Keratinocyte (primary cell): ENCODE measurements around the gene CCL19.
"Not testable (repeated sequence)": the region's sequence is repeated elsewhere in the genome, so short reads cannot be mapped to it uniquely, and the experiment has no call there.

ENCODE experiments used
- EZH2 ChIP-seq: IDR thresholded peaks from one replicate; pipeline ENCODE4 v1.6.1; 2012; ENCODE audit warnings: inconsistent platforms, mild to moderate bottlenecking, low read length, moderate library complexity
- TF ChIP-seq, protein P1 (sequence below), 3 experiments: IDR thresholded peaks in 1 of 3; conservative IDR thresholded peaks in 1 of 3; optimal IDR thresholded peaks in 1 of 3; 2 replicates in 2 of 3; 3 replicates in 1 of 3; pipeline versions ENCODE3 to v1.5.1; 2011; ENCODE audit warnings: low read length in 3 of 3, mild to moderate bottlenecking in 3 of 3, moderate library complexity in 2 of 3, control low read depth in 1 of 3, inconsistent platforms in 1 of 3; ENCODE audit not compliant: insufficient read depth in 2 of 3; ENCODE audit errors: extremely low read depth in 1 of 3

DNA sequence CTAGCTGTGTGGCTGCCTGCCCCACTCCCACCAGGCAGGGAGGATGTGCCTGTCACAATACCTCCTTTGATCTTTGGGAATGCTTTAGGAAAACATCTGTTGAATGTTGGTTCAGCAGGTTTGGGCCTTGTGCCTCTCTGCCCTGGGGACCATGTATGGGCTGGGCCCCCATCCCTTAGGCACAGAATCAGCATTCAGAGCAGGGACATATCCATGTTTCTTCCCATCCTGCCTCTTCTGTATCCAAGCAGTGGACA, 28.6 kb upstream of the CCL19 start:
- not testable (repeated sequence) for TF ChIP-seq EZH2
- TF ChIP-seq, protein P1, sequence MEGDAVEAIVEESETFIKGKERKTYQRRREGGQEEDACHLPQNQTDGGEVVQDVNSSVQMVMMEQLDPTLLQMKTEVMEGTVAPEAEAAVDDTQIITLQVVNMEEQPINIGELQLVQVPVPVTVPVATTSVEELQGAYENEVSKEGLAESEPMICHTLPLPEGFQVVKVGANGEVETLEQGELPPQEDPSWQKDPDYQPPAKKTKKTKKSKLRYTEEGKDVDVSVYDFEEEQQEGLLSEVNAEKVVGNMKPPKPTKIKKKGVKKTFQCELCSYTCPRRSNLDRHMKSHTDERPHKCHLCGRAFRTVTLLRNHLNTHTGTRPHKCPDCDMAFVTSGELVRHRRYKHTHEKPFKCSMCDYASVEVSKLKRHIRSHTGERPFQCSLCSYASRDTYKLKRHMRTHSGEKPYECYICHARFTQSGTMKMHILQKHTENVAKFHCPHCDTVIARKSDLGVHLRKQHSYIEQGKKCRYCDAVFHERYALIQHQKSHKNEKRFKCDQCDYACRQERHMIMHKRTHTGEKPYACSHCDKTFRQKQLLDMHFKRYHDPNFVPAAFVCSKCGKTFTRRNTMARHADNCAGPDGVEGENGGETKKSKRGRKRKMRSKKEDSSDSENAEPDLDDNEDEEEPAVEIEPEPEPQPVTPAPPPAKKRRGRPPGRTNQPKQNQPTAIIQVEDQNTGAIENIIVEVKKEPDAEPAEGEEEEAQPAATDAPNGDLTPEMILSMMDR (optimal IDR thresholded peaks at IDR 0.05 in 1 of 3, IDR thresholded peaks at IDR 0.05 in 1 of 3, conservative IDR thresholded peaks at IDR 0.05 in 1 of 3; ENCODE audit: extremely low read depth in 1 of 3, insufficient read depth in 2 of 3, low read length in 3 of 3) = not testable (repeated sequence)
